Measurements from ENCODE around the gene ALKBH6.
A peak's percentile ranks its signal among the peaks of the same experiment; 100 is the strongest.

ALKBH6 gene

DNA sequence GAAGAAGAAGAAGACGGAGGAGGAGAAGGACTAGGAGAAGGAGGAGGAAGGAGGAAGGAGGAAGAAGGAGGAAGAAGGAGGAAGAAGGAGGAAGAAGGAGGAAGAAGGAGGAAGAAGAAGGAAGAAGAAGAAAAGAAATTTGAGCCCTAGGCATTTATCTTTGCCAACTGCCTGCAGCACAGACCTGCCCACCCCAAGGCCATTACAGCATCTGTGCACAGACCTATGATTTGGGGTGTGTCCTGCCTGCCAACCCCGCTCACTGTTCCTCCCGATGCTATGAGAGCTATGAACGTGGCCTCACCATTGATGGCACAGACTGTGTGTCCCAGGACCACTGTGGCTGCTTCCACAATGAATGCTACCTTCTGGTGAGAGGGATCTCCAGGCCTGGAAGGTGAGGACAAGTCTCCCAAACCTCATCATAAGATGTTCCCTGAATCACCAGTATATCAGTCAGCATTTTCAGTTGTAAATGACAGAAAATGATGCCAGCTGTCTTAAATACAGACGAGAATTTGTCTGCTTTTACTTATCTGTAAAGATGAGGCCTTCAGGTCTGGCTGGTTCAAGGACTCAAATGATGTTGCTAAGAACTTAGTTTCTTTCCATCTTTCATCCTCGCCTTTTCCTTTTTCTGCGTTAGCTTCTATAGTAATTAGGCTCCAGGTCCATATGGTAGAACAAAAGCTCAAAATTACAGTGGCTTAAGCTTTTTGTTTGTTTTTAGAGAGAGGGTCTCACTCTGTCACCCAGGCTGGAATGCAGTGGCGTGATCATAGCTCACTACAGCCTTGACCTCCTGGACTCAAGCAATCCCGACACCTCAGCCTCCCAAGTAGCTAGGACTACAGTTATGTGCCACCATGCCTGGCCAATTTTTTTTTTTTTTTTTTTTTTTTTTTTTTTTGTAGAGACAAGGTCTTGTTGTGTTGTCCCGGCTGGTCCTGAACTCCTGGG, 23.0 kb downstream of the ALKBH6 start:
- H3K4me3 ChIP-seq (ENCODE audit: low read depth, low read length) = no peak overlapping the region
- TF ChIP-seq, protein P1, sequence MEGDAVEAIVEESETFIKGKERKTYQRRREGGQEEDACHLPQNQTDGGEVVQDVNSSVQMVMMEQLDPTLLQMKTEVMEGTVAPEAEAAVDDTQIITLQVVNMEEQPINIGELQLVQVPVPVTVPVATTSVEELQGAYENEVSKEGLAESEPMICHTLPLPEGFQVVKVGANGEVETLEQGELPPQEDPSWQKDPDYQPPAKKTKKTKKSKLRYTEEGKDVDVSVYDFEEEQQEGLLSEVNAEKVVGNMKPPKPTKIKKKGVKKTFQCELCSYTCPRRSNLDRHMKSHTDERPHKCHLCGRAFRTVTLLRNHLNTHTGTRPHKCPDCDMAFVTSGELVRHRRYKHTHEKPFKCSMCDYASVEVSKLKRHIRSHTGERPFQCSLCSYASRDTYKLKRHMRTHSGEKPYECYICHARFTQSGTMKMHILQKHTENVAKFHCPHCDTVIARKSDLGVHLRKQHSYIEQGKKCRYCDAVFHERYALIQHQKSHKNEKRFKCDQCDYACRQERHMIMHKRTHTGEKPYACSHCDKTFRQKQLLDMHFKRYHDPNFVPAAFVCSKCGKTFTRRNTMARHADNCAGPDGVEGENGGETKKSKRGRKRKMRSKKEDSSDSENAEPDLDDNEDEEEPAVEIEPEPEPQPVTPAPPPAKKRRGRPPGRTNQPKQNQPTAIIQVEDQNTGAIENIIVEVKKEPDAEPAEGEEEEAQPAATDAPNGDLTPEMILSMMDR (IDR thresholded peaks at IDR 0.05; ENCODE audit: borderline replicate concordance, insufficient read depth, low read depth, low read length) = no peak

DNA sequence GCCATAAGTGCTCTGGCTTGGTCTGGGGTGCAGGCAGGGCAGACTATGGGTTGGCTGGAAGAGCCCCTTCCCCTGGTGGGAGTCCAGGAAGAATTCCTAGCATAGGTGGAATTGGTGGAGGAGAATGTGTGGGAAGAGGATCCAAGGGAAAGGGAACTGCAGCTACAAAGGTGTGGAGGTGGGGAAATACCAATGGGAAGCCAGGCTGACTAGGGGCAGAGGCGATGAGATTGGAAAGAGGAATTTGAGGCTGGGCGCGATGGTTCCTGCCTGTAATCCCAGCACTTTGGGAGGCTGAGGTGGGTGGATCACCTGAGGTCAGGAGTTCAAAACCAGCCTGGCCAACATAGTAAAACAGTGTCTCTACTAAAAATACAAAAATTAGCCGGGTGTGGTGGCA, 23.9 kb downstream of the ALKBH6 start:
- H3K4me3 ChIP-seq (ENCODE audit: low read depth, low read length) = no peak overlapping the region
- TF ChIP-seq, protein P1 (IDR thresholded peaks at IDR 0.05; ENCODE audit: borderline replicate concordance, insufficient read depth, low read depth, low read length) = no peak

DNA sequence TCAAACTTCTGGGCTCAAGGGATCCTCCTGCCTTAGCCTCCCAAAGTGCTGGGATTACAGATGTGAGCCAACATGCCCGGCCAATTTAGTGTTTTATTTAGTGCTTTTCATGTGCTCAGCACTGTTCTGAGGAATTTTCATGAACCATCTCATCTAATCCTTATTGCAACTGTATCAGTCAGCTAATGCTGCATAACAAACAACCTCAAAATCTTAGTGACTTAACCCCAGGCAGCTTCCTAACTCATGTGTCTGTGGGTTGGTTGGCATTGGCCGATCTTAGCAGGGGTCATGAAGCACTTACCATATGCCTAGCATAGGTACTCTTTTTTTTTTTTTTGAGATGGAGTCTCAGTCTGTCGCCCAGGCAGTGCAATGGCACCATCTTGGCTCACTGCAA, 25.2 kb downstream of the ALKBH6 start:
- TF ChIP-seq, protein P1 (IDR thresholded peaks at IDR 0.05; ENCODE audit: borderline replicate concordance, insufficient read depth, low read depth, low read length) = no peak
- no peak overlapping the region for H3K4me3 ChIP-seq (ENCODE audit: low read depth, low read length)

DNA sequence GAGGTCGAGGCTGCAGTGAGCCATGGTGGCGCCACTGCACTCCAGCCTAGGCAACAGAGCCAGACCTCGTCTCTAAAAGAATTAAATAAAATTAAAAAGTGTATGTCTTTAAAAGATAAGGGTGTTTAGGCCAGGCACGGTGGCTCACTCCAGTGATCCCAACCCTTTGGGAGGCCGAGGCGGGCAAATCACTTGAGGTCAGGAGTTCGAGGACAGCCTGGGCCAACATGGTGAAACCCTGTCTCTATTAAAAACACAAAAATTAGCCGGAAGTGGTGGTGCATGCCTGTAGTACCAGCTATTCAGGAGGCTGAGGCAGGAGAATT, 26.5 kb downstream of the ALKBH6 start:
- no peak overlapping the region for H3K4me3 ChIP-seq (ENCODE audit: low read depth, low read length)
- TF ChIP-seq, protein P1 (IDR thresholded peaks at IDR 0.05; ENCODE audit: borderline replicate concordance, insufficient read depth, low read depth, low read length) = no peak

DNA sequence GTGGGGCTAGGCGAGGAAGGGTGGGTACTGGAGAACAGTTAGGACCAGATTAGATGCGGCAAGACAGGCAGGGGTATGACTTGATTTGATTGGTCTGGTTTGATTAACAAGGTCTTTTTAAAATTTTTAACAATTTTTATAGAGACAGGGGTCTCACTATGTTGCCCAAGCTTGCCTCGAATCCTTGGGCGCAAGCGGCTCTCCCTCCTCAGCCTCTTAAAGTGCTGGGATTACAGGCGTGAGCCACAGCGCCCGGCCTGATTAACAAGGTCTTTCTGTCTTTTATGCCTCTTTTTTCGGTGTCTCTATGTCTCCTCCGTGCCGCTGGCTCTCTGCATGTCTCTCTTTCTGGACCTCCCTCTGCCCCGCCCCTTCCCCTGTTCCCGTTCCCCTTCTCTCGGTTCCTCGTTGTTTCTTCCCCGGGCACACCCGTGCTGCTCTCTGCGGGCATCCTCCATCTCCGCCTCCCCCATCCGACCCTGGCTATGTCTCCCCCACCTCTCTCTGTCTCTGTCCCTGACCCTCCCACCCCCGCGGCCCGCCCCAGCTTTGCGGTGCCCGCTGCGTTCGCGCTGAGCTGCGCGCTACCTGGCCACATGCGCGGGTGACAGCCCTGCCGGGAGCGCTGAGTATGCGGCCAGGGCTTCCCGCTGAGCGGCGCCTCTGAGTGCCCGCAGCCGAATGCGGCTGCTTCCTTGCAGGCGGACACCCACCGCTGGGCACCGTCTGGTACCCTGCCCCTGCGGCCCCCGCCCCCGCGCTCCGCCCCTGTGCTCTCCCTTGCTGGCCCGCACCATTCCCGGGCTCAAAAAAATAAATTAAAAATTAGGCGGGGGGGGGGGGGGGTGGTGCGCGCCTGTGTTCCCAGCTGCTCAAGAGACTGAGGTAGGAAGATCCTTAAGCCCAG, 27.1 kb downstream of the ALKBH6 start:
- TF ChIP-seq, protein P1 (IDR thresholded peaks at IDR 0.05; ENCODE audit: borderline replicate concordance, insufficient read depth, low read depth, low read length) = 0 out of 2 replicates have a peak, but pooled peaks have one; percentile 14
- peak overlapping the region; percentile 37 for H3K4me3 ChIP-seq (ENCODE audit: low read depth, low read length)

DNA sequence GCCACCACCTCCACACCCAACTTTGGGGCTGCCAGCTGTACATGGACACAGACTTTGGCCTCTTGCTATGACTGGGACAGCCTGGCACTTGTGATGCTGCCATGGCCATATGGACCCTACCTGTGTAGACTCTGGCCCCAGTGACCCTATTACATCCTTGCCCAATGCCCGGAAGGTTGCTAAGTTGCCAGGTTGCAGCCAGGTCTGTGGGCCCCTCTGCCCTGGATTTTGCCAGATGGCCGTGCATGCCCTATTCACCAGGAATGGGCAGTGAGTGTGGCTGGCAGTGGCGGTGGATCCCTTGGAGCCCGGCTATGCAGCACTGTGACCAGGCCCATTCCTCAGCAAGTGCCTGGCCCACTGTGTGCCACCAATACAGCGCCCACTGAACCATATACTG, 27.9 kb downstream of the ALKBH6 start:
- H3K4me3 ChIP-seq (ENCODE audit: low read depth, low read length) = no peak overlapping the region
- TF ChIP-seq, protein P1 (IDR thresholded peaks at IDR 0.05; ENCODE audit: borderline replicate concordance, insufficient read depth, low read depth, low read length) = no peak
